IMR-90 (cell line): ENCODE data around the gene ANKK1. TPM values are rescaled to one million over a fixed set of nuclear protein-coding genes. Genes with fewer than 3 reads are reported as not detected.

Experiments used
- ATAC-seq: fragments of 200-7000 bp; cut with Tn5 transposase; 2 replicates; pipeline ENCODE4 v1.9.1; 2020; ENCODE audit warnings: low read depth, mild to moderate bottlenecking, moderate library complexity
- BruUV-seq: library from RNA; stranded (reverse); fragments of 400-500 nt; replicated peaks from 2 replicates; lab custom pipeline; 2021; lab: Mats Ljungman, UMichigan
- CTCF ChIA-PET: fragments of 300-600 bp; formaldehyde crosslinking; extraction: SDS; loops from one replicate; lab custom pipeline; 2021; ENCODE audit warnings: antibody characterized with exemption; lab: Yijun Ruan, JAX
- POLR2A ChIA-PET: fragments of 300-600 bp; sonication (Branson Sonifier 250); formaldehyde crosslinking; loops from one replicate; lab custom pipeline; 2022; ENCODE audit warnings: antibody characterized with exemption; ENCODE audit not compliant: unreplicated experiment; lab: Charles Lee
- DNase-seq: peaks from one replicate; pipeline ENCODE4 v3.0.0; 2013
- H2AFZ ChIP-seq: replicated peaks from 2 replicates; pipeline ENCODE3; 2013; ENCODE audit warnings: low read length, mild to moderate bottlenecking; ENCODE audit not compliant: poor library complexity
- H2AK5ac ChIP-seq: 2 replicates; pipeline ENCODE4 v1.6.1; 2013; ENCODE audit warnings: low read depth, low read length, inconsistent platforms
- H2AK9ac ChIP-seq: replicated peaks from 2 replicates; pipeline ENCODE3; 2013; ENCODE audit warnings: mild to moderate bottlenecking, low read depth, low read length, moderate library complexity; ENCODE audit not compliant: poor library complexity
- H2BK120ac ChIP-seq: 2 replicates; pipeline ENCODE4 v1.6.1; 2013; ENCODE audit warnings: low read depth, low read length, inconsistent platforms
- H2BK15ac ChIP-seq: 3 replicates; pipeline ENCODE4 v1.6.1; 2013; ENCODE audit warnings: low read depth, low read length, inconsistent platforms
- H2BK20ac ChIP-seq: 2 replicates; pipeline ENCODE4 v1.6.1; 2013; ENCODE audit warnings: low read depth, mild to moderate bottlenecking, inconsistent platforms, low read length, moderate library complexity
- H2BK5ac ChIP-seq: 2 replicates; pipeline ENCODE4 v1.6.1; 2013; ENCODE audit warnings: mild to moderate bottlenecking, low read depth, low read length, inconsistent platforms; ENCODE audit not compliant: poor library complexity, severe bottlenecking
- H3K14ac ChIP-seq: replicated peaks from 2 replicates; pipeline ENCODE4 v1.6.1; 2013; ENCODE audit warnings: low read depth, low read length, inconsistent platforms
- H3K18ac ChIP-seq: 2 replicates; pipeline ENCODE4 v1.6.1; 2013; ENCODE audit warnings: low read depth, low read length, control low read depth
- H3K23ac ChIP-seq: 2 replicates; pipeline ENCODE4 v1.6.1; 2013; ENCODE audit warnings: low read depth, low read length, inconsistent platforms
- H3K27ac ChIP-seq: 2 replicates; pipeline ENCODE4 v1.5.1; 2013; ENCODE audit warnings: mild to moderate bottlenecking, control low read depth, low read length; ENCODE audit not compliant: insufficient read depth
- H3K27me3 ChIP-seq: 2 replicates; pipeline ENCODE4 v1.6.1; 2013; ENCODE audit warnings: low read length; ENCODE audit not compliant: control insufficient read depth, insufficient read depth
- H3K36me3 ChIP-seq: 2 replicates; pipeline ENCODE4 v1.6.1; 2013; ENCODE audit warnings: low read length, mixed read lengths; ENCODE audit not compliant: control insufficient read depth, insufficient read depth
- H3K4ac ChIP-seq: 2 replicates; pipeline ENCODE4 v1.6.1; 2013; ENCODE audit warnings: low read depth, low read length, inconsistent platforms
- H3K4me1 ChIP-seq: 2 replicates; pipeline ENCODE4 v1.6.1; 2013; ENCODE audit warnings: low read length, mixed read lengths; ENCODE audit not compliant: control insufficient read depth, insufficient read depth
- H3K4me2 ChIP-seq: 2 replicates; pipeline ENCODE4 v1.6.1; 2013; ENCODE audit warnings: low read depth, mild to moderate bottlenecking, control low read depth, low read length, moderate library complexity
- H3K4me3 ChIP-seq: 2 replicates; pipeline ENCODE4 v1.5.1; 2013; ENCODE audit warnings: low read depth, mild to moderate bottlenecking, control low read depth, low read length, moderate library complexity; ENCODE audit not compliant: insufficient read depth
- H3K56ac ChIP-seq: 2 replicates; pipeline ENCODE4 v1.6.1; 2013; ENCODE audit warnings: low read length, inconsistent platforms; ENCODE audit not compliant: insufficient read depth; ENCODE audit errors: extremely low read depth
- H3K79me1 ChIP-seq, 2 experiments: 2 replicates each; pipeline ENCODE4 v1.6.1; 2013; ENCODE audit warnings: low read length in 2 of 2, inconsistent platforms in 1 of 2, low read depth in 1 of 2
- H3K9ac ChIP-seq: 2 replicates; pipeline ENCODE4 v1.6.1; 2013; ENCODE audit warnings: low read depth, low read length, control low read depth
- H3K9me1 ChIP-seq: 2 replicates; pipeline ENCODE4 v1.6.1; 2013; ENCODE audit warnings: low read length, inconsistent platforms; ENCODE audit not compliant: insufficient read depth
- H3K9me3 ChIP-seq: 2 replicates; pipeline ENCODE4 v1.6.1; 2013; ENCODE audit warnings: low read length; ENCODE audit not compliant: control insufficient read depth, insufficient read depth
- H4K20me1 ChIP-seq: 2 replicates; pipeline ENCODE4 v1.6.1; 2013; ENCODE audit warnings: low read length, inconsistent platforms; ENCODE audit not compliant: insufficient read depth
- H4K5ac ChIP-seq: 2 replicates; pipeline ENCODE4 v1.6.1; 2013; ENCODE audit warnings: mild to moderate bottlenecking, low read depth, low read length, control low read depth
- H4K8ac ChIP-seq, 2 experiments: 2 replicates each; pipeline ENCODE4 v1.6.1; 2013; ENCODE audit warnings: low read depth in 2 of 2, low read length in 2 of 2, control low read depth in 1 of 2, inconsistent platforms in 1 of 2
- H4K91ac ChIP-seq: 2 replicates; pipeline ENCODE4 v1.6.1; 2013; ENCODE audit warnings: low read depth, low read length, inconsistent platforms; ENCODE audit not compliant: insufficient read depth
- BHLHE40 ChIP-seq: fragments of 150-350 bp; IDR thresholded peaks from 2 replicates; pipeline ENCODE4 v1.6.1; 2016; ENCODE audit warnings: mild to moderate bottlenecking, low read depth, low read length
- CEBPB ChIP-seq: IDR thresholded peaks from 2 replicates; pipeline ENCODE4 v1.6.1; 2012; ENCODE audit warnings: low read depth, low read length, improper control_type of control experiment
- CHD1 ChIP-seq: IDR thresholded peaks from 2 replicates; pipeline ENCODE4 v1.6.1; 2012; ENCODE audit warnings: low read depth, low read length, improper control_type of control experiment
- CTCF ChIP-seq: conservative IDR thresholded peaks from 2 replicates; pipeline ENCODE4 v1.5.1; 2012; ENCODE audit warnings: mild to moderate bottlenecking, low read depth, low read length, improper control_type of control experiment
- ELK1 ChIP-seq: fragments of 150-350 bp; IDR thresholded peaks from 2 replicates; pipeline ENCODE4 v1.6.1; 2016; ENCODE audit warnings: low read depth, mild to moderate bottlenecking, low read length, moderate library complexity, borderline replicate concordance
- FOS ChIP-seq: fragments of 150-350 bp; IDR thresholded peaks from 2 replicates; pipeline ENCODE4 v1.6.1; 2016; ENCODE audit warnings: low read depth, low read length
- MAFK ChIP-seq: IDR thresholded peaks from 2 replicates; pipeline ENCODE4 v1.6.1; 2012; ENCODE audit warnings: low read depth, low read length, improper control_type of control experiment
- MAZ ChIP-seq: IDR thresholded peaks from 2 replicates; pipeline ENCODE4 v1.6.1; 2012; ENCODE audit warnings: low read depth, mild to moderate bottlenecking, low read length, improper control_type of control experiment, moderate library complexity, borderline replicate concordance
- MXI1 ChIP-seq: IDR thresholded peaks from 2 replicates; pipeline ENCODE4 v1.6.1; 2012; ENCODE audit warnings: low read depth, mild to moderate bottlenecking, low read length, moderate library complexity, borderline replicate concordance
- NFE2L2 ChIP-seq: fragments of 150-350 bp; IDR thresholded peaks from 2 replicates; pipeline ENCODE4 v1.6.1; 2016; ENCODE audit warnings: low read depth, mild to moderate bottlenecking, low read length
- POLR2A ChIP-seq: IDR thresholded peaks from 2 replicates; pipeline ENCODE4 v1.6.1; 2012; ENCODE audit warnings: mild to moderate bottlenecking, low read depth, low read length
- RAD21 ChIP-seq: IDR thresholded peaks from 2 replicates; pipeline ENCODE4 v1.6.1; 2012; ENCODE audit warnings: low read length, improper control_type of control experiment
- RCOR1 ChIP-seq: IDR thresholded peaks from 2 replicates; pipeline ENCODE4 v1.6.1; 2012; ENCODE audit warnings: mild to moderate bottlenecking, low read length, improper control_type of control experiment; ENCODE audit not compliant: insufficient replicate concordance
- SMC3 ChIP-seq: fragments of 150-350 bp; IDR thresholded peaks from 2 replicates; pipeline ENCODE4 v1.6.1; 2016; ENCODE audit warnings: low read depth, mild to moderate bottlenecking, antibody characterized with exemption, low read length, moderate library complexity
- USF2 ChIP-seq: fragments of 150-350 bp; IDR thresholded peaks from 2 replicates; pipeline ENCODE4 v1.6.1; 2017; ENCODE audit warnings: mild to moderate bottlenecking, antibody characterized with exemption, low read length, low read depth
- WGBS, 2 experiments: methylation state at CpG; one replicate each; pipeline versions ENCODE4 v1.1.5 to v1.1.7; 2013; ENCODE audit warnings: missing lambda C conversion rate in 2 of 2; ENCODE audit not compliant: insufficient read length in 1 of 2; ENCODE audit errors: extremely low coverage in 2 of 2; 5-methylcytosine and 5-hydroxymethylcytosine counted together
- dilution Hi-C: fragments of 300-500 bp; cut with HindIII; formaldehyde crosslinking; loops from one replicate; pipeline ENCODE4 v1.14.3; 2018; ENCODE audit warnings: low sequenced_read_pairs; ENCODE audit not compliant: unreplicated experiment
- in situ Hi-C: fragments of 300-500 bp; cut with MboI; formaldehyde crosslinking; loops from 3 replicates; pipeline ENCODE4 v1.14.3; 2019; ENCODE audit warnings: low sequenced_read_pairs, inconsistent platforms, mixed read lengths
- intact Hi-C: fragments of 100-400 bp; cut with micrococcal nuclease; formaldehyde crosslinking; loops from 2 replicates; pipeline ENCODE4 v1.10.0; 2022
- polyA plus RNA-seq, 3 experiments: library from polyadenylated mRNA; depleted of rRNA; stranded (reverse); fragments of >200 nt; gene quantifications; 2 replicates each; pipeline ENCODE4 v1.2.3, GENCODE V29; 2012; ENCODE audit warnings: low replicate concordance in 1 of 3
- total RNA-seq: library from RNA; depleted of rRNA; stranded (reverse); fragments of >200 nt; gene quantifications from 2 replicates; pipeline ENCODE4 v1.2.3, GENCODE V29; 2012

ANKK1 gene
- total and polyA plus RNA-seq, 2 of the 4 experiments (the other 2 are of a cell fraction), result not detected

- intact Hi-C loops (no loop called here), dilution Hi-C loops (no loop called here), in situ Hi-C loops (no loop called here)
- Histone ChIP-seq H2AK9ac (no peak overlapping the region), H3K9me1 (no peaks in the 10 kb centered on the region), H3K4me1 (no peaks in the 10 kb centered on the region), H3K4me2 (no peak overlapping the region), H3K14ac (no peak overlapping the region), H3K18ac (no peak overlapping the region), H3K36me3 (no peaks in the 10 kb centered on the region), H3K27me3 (peaks cover 38% of the 10 kb centered on the region), H2BK20ac (no peak overlapping the region), H2BK15ac (no peak overlapping the region), H2BK120ac (no peak overlapping the region), H3K9me3 (no peaks in the 10 kb centered on the region), H3K4me3 (no peak overlapping the region), H2BK5ac (no peak overlapping the region), H3K9ac (no peak overlapping the region), H2AK5ac (no peak overlapping the region), H3K23ac (no peak overlapping the region), H2AFZ (no peak overlapping the region), H4K91ac (no peak overlapping the region), H3K56ac (no peak overlapping the region), H4K8ac (no peak overlapping the region), H3K79me1 (no peaks in the 10 kb centered on the region), H3K4ac (no peak overlapping the region), H4K20me1 (no peaks in the 10 kb centered on the region), H3K27ac (no peak overlapping the region), H4K5ac (no peak overlapping the region)
- WGBS, 2 experiments, result 88% methylated on average over 1 of the region's 6 CpGs; no CpG with 5 or more reads in 1 of the 2 experiments
- ChIA-PET CTCF (no interaction called here), POLR2A (no interaction called here)
- ATAC-seq (no peak), DNase-seq (no peak)
- TF ChIP-seq ELK1 (no peak), USF2 (no peak), RCOR1 (no peak), FOS (no peak), CTCF (no peak), NFE2L2 (no peak), RAD21 (no peak), POLR2A (no peak), SMC3 (no peak), CEBPB (no peak), MXI1 (no peak), BHLHE40 (no peak), CHD1 (no peak), MAFK (no peak), MAZ (no peak)
- no TSS peak for BruUV-seq
Measured at GRCh38 chr11:113386866-113387265, 713 bp upstream of the ANKK1 start.
